Spleen (tissue), 11 donors: Measurements from ENCODE around the gene DCTN2. TPM values are rescaled to one million over a fixed set of nuclear protein-coding genes. Genes with fewer than 3 reads are reported as not detected.
A peak's percentile ranks its signal among the peaks of the same experiment; 100 is the strongest.

Experiments used
- DNase-seq: peaks from one replicate; pipeline ENCODE4 v3.0.0-alpha.2; 2020
- H3K27ac ChIP-seq, 8 donors: fragments of 200-600 bp; sonication (generic) in 7 of 8; 1 replicate in 4 of 8; 2 replicates in 4 of 8; pipeline versions ENCODE4 v1.5.0 to v1.8.0; 2016 to 2021; ENCODE audit warnings: inconsistent platforms in 4 of 8, mild to moderate bottlenecking in 4 of 8, moderate library complexity in 1 of 8
- H3K27me3 ChIP-seq, 7 donors: fragments of 200-600 bp; sonication (generic) in 6 of 7; replicated peaks in 1 of 7; 1 replicate in 4 of 7; 2 replicates in 3 of 7; pipeline versions ENCODE4 v1.5.0 to v1.8.0; 2016 to 2021; ENCODE audit warnings: inconsistent platforms in 3 of 7, mild to moderate bottlenecking in 1 of 7
- H3K36me3 ChIP-seq, 6 donors: fragments of 200-600 bp; sonication (generic) in 5 of 6; 1 replicate in 4 of 6; 2 replicates in 2 of 6; pipeline versions ENCODE4 v1.5.0 to v1.8.0; 2016 to 2021; ENCODE audit warnings: inconsistent platforms in 2 of 6
- H3K4me1 ChIP-seq, 6 donors: fragments of 200-600 bp; sonication (generic) in 5 of 6; 1 replicate in 3 of 6; 2 replicates in 3 of 6; pipeline versions ENCODE4 v1.5.0 to v1.8.0; 2016 to 2021; ENCODE audit warnings: inconsistent platforms in 3 of 6
- H3K4me3 ChIP-seq, 8 donors: fragments of 200-600 bp; sonication (generic) in 7 of 8; 1 replicate in 4 of 8; 2 replicates in 4 of 8; pipeline versions ENCODE4 v1.5.0 to v1.8.0; 2016 to 2021; ENCODE audit warnings: inconsistent platforms in 4 of 8, mild to moderate bottlenecking in 4 of 8, moderate library complexity in 2 of 8
- H3K9me3 ChIP-seq, 8 donors: fragments of 200-600 bp; sonication (generic) in 7 of 8; 1 replicate in 4 of 8; 2 replicates in 4 of 8; pipeline versions ENCODE4 v1.5.0 to v1.8.0; 2016 to 2021; ENCODE audit warnings: inconsistent platforms in 4 of 8
- POLR2A ChIP-seq, 3 donors: fragments of 450-650 bp; IDR thresholded peaks; one replicate each; pipeline ENCODE4 v1.5.1; 2017; ENCODE audit warnings: antibody characterized with exemption in 3 of 3, mild to moderate bottlenecking in 1 of 3
- POLR2AphosphoS5 ChIP-seq, 3 donors: sonication (generic); formaldehyde crosslinking; IDR thresholded peaks; one replicate each; pipeline ENCODE4 v1.5.1; 2017; ENCODE audit warnings: antibody characterized with exemption in 3 of 3
- WGBS, 5 donors: extraction: QIAGEN DNeasy Blood & Tissue Kit in 3 of 5; methylation state at CpG; one replicate each; pipeline versions ENCODE4 v1.1.5 to v1.1.7; 2013 to 2018; 5-methylcytosine and 5-hydroxymethylcytosine counted together
- intact Hi-C: fragments of 100-400 bp; cut with DNase I; formaldehyde crosslinking; loops from one replicate; pipeline ENCODE4 v1.15.0; 2023; ENCODE audit warnings: low total_unique reads
- polyA plus RNA-seq, 3 donors: library from polyadenylated mRNA; stranded (reverse); fragments of 200-250 nt; gene quantifications; one replicate each; pipeline ENCODE4 v1.2.1, GENCODE V29; 2013
- total RNA-seq, 7 donors: library from RNA; depleted of rRNA in 3 of 7; stranded (reverse); fragments of >200 nt in 3 of 7; fragmentation: NEBNext Ultra II Directional in 4 of 7; extraction: Animal tissue kit (Norgen Biotek cat#: 25700) in 4 of 7; gene quantifications; one replicate each; pipeline versions ENCODE4 v1.1.0 to v1.2.1, GENCODE V29; 2016 to 2021
- TF ChIP-seq, protein P1 (sequence below), 11 experiments: fragments of 200-600 bp in 7 of 11; fragments of 450-650 bp in 4 of 11; sonication (generic) in 4 of 11; IDR thresholded peaks in 8 of 11; conservative IDR thresholded peaks in 3 of 11; 1 replicate in 7 of 11; 2 replicates in 4 of 11; pipeline versions ENCODE4 v1.4.0 to v1.8.0; 2016 to 2021; ENCODE audit warnings: antibody characterized with exemption in 11 of 11, inconsistent platforms in 4 of 11, mild to moderate bottlenecking in 1 of 11
- donor health status: healthy with polysubstance abuse.
- donor health status: DM: no; HTN: no; CAD: no; lungs with moderate emphysema.
- donor health status: DM: no; HTN: no; CAD: no.
- donor health status: Bipolar disorder and iron deficiency.
- donor health status: healthy.
- donor health status: DM: no; HTN: no; CAD: no.
- donor health status: DM: yes; HTN: yes; CAD: no.

DCTN2 gene
- total and polyA plus RNA-seq, 10 donors, result 53.3 to 152 (median 88.8) TPM

DNA sequence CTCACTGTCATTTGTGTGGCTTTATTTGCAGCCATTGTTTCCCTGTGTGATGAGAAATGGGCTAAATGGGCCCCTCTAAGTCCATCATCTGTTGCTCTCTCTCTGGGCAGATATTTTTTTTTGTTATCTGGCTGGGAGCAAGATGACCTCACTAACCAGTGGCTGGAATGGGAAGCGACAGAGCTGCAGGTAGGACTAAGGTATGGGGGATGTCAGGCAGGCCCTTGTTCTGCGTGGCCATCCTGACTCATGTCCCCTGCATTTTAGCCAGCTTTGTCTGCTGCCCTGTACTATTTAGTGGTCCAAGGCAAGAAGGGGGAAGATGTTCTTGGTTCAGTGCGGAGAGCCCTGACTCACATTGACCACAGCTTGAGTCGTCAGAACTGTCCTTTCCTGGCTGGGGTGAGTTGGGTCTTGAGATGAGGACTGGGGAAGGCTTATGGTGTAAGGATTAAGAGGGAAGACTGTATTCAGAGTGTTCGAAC lies 57.8 kb downstream of the DCTN2 start:
- Histone ChIP-seq H3K27ac (peak overlapping the region in 1 of 8 donors; percentile 92), H3K36me3 (peaks cover 3 to 46% (median 35%) of the 10 kb centered on the region in 6 donors), H3K9me3 (no peaks in the 10 kb centered on the region), H3K27me3 (no peaks in the 10 kb centered on the region), H3K4me1 (peaks cover 15 to 34% (median 20%) of the 10 kb centered on the region in 6 donors), H3K4me3 (peak overlapping the region in 5 of 8 donors; percentile 61 to 90 (median 76))
- intact Hi-C loops, result no loop called here
- whole genome bisulfite sequencing, 5 donors, result 85 to 97% (median 89%) methylated on average over 5 of the region's 5 CpGs
- TF ChIP-seq, protein P1, sequence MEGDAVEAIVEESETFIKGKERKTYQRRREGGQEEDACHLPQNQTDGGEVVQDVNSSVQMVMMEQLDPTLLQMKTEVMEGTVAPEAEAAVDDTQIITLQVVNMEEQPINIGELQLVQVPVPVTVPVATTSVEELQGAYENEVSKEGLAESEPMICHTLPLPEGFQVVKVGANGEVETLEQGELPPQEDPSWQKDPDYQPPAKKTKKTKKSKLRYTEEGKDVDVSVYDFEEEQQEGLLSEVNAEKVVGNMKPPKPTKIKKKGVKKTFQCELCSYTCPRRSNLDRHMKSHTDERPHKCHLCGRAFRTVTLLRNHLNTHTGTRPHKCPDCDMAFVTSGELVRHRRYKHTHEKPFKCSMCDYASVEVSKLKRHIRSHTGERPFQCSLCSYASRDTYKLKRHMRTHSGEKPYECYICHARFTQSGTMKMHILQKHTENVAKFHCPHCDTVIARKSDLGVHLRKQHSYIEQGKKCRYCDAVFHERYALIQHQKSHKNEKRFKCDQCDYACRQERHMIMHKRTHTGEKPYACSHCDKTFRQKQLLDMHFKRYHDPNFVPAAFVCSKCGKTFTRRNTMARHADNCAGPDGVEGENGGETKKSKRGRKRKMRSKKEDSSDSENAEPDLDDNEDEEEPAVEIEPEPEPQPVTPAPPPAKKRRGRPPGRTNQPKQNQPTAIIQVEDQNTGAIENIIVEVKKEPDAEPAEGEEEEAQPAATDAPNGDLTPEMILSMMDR (IDR thresholded peaks at IDR 0.05 in 8 of 11, conservative IDR thresholded peaks at IDR 0.05 in 3 of 11), result no peak
- TF ChIP-seq POLR2AphosphoS5 (IDR thresholded peaks at IDR 0.05) (no peak), POLR2A (IDR thresholded peaks at IDR 0.05) (no peak)
- peak; percentile 49 for DNase-seq

DNA sequence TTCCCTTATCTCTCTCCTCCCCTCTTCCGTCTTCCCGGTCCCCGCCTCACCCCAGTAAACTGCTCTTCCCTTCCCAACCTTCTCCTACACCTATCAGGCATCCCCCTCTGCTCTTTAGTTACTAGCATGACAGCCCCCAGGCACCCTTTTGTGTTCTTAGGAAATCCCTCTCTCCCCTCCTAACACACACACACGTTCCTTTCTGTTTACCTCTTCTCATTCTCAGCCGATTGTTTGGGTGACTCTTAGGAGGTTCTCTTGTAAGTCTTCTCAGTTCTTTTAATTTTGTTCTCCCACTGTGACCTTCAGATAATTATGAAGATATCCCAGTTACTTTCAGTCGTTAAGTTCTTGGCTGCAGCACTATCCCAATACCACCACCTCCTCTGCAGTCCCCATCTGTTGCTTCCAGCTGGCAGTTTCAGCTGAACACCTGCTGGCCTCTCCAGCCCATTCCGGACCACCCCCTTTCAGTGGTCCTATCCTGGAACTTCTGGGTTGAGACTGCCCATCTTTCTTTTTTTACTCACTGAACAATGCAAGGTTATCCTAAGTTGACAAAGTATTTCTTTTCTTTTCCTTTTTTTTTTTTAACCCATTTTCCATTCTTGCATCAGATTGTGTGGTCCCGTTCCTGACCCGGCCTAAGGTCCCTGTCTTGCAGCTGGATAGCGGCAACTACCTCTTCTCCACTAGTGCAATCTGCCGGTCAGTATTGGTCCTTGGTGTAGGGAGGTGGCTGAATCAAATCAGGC lies 58.4 kb downstream of the DCTN2 start:
- Histone ChIP-seq H3K27ac (peak overlapping the region; percentile 63 to 92 (median 76)), H3K36me3 (peaks cover 3 to 42% (median 31%) of the 10 kb centered on the region in 6 donors), H3K4me3 (peak overlapping the region; percentile 61 to 92 (median 89)), H3K27me3 (no peaks in the 10 kb centered on the region), H3K9me3 (no peaks in the 10 kb centered on the region), H3K4me1 (peaks cover 15 to 36% (median 20%) of the 10 kb centered on the region in 6 donors)
- intact Hi-C loops, result no loop called here
- peak; percentile 64 for DNase-seq
- 32 to 36% (median 33%) methylated on average over 11 of the region's 11 CpGs for WGBS, 5 donors
- TF ChIP-seq POLR2A (IDR thresholded peaks at IDR 0.05), result no peak
- no peak for TF ChIP-seq POLR2AphosphoS5 (IDR thresholded peaks at IDR 0.05)
- TF ChIP-seq, protein P1 (IDR thresholded peaks at IDR 0.05 in 8 of 11, conservative IDR thresholded peaks at IDR 0.05 in 3 of 11), result no peak

DNA sequence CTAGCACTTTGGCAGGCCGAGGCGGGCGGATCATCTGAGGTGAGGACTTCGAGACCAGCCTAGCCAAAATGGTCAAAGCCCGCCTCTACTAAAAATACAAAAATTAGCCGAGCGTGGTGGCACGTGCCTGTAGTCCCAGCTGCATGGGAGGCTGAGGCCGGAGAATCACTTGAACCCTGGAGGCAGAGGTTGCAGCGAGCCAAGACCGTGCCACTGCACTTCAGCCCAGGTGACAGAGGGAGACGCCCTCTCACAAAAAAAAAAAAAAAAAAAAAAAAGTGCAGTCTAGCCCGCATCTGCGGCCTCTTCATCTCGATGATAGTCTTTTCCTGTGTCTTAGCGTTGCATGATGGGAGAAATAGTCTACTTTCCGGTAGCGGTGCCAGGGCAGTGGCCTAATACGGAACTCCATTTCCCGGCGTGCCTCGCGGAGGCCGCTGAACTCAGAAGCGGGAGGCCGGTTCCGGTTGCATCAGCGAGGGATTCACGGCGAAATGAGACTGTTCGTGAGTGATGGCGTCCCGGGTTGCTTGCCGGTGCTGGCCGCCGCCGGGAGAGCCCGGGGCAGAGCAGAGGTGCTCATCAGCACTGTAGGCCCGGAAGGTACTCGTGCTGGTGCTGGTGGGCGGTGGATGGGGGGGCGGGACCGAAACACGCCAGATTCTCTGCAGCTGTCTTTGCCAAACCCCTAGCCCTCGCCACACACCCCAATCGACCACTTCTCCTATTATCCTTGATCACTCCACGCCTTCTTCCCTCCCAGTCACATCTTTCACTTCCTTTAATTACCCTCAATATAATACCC lies 59.2 kb downstream of the DCTN2 start, which contains the start of gene MARS1:
MARS1 (plus strand) TSS at position 472 of the 805 bp plus-strand sequence; CDS start at position 495, 23 bp downstream.
- peak within 1 kb of the TSS; percentile 63 to 92 (median 76) for H3K27ac ChIP-seq
- intact Hi-C loops, result no loop called here
- H3K27me3 ChIP-seq, result no peaks in the 10 kb centered on the region
- TF ChIP-seq POLR2AphosphoS5 (IDR thresholded peaks at IDR 0.05) (peak; percentile 93 to 95 (median 94)), POLR2A (IDR thresholded peaks at IDR 0.05) (peak in 1 of 3 donors; percentile 22)
- TF ChIP-seq, protein P1 (IDR thresholded peaks at IDR 0.05 in 8 of 11, conservative IDR thresholded peaks at IDR 0.05 in 3 of 11), result peak in 4 of 11 experiments; percentile 23 to 47 (median 30)
- peaks cover 3 to 40% (median 30%) of the 10 kb centered on the region in 6 donors for H3K36me3 ChIP-seq
- WGBS, 5 donors, result 7 to 13% (median 11%) methylated on average over 43 to 47 of the region's 47 CpGs
- peaks cover 15 to 44% (median 20%) of the 10 kb centered on the region in 6 donors for H3K4me1 ChIP-seq
- peak; percentile 98 for DNase-seq
- peak within 1 kb of the TSS; percentile 61 to 92 (median 89) for H3K4me3 ChIP-seq
- no peaks in the 10 kb centered on the region for H3K9me3 ChIP-seq
